ENCODE results near the gene STRBP.

STRBP gene

DNA sequence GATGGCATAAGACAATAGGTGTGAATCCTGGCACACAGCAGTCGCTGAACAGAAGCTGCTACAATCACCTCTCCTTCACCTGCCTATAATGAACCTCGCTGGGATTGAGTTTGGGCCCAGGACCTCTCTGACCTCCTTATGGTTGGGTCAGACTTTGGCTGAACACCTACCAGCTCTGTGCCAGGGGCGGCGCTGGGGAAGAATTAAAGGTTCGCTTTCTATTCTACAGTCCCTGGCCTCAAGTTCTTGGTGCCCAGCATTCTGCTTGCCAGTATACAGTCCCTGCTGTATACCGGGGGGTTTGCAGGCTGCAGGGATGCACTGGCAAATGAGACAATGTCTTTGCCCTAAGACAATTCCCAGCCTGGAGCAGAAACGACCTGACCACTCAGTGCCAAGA, 895 bp upstream of the STRBP start:
- FAIRE-seq (no peak), DNase-seq (ENCODE audit: insufficient read length, low spot score) (no peak)
- TF ChIP-seq, protein P1, sequence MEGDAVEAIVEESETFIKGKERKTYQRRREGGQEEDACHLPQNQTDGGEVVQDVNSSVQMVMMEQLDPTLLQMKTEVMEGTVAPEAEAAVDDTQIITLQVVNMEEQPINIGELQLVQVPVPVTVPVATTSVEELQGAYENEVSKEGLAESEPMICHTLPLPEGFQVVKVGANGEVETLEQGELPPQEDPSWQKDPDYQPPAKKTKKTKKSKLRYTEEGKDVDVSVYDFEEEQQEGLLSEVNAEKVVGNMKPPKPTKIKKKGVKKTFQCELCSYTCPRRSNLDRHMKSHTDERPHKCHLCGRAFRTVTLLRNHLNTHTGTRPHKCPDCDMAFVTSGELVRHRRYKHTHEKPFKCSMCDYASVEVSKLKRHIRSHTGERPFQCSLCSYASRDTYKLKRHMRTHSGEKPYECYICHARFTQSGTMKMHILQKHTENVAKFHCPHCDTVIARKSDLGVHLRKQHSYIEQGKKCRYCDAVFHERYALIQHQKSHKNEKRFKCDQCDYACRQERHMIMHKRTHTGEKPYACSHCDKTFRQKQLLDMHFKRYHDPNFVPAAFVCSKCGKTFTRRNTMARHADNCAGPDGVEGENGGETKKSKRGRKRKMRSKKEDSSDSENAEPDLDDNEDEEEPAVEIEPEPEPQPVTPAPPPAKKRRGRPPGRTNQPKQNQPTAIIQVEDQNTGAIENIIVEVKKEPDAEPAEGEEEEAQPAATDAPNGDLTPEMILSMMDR (IDR thresholded peaks at IDR 0.05; ENCODE audit: insufficient read depth, missing control alignments), result no peak

DNA sequence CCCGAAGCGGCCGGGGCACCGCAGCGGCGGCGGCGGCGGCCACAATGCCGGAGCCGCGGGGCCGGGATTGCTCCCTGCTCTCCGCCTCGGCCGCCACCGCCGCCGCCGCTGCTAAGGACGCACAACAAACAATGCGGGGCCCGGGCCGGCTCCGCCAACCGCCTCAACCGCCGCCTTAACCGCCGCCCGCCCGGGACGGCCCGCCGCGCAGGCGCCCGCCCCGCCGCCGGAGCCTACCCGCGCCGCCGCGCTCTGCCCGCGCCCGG, 254 bp downstream of the STRBP start:
- TF ChIP-seq, protein P1 (IDR thresholded peaks at IDR 0.05; ENCODE audit: insufficient read depth, missing control alignments), result no peak
- FAIRE-seq, result no peak
- DNase-seq (ENCODE audit: insufficient read length, low spot score), result no peak

DNA sequence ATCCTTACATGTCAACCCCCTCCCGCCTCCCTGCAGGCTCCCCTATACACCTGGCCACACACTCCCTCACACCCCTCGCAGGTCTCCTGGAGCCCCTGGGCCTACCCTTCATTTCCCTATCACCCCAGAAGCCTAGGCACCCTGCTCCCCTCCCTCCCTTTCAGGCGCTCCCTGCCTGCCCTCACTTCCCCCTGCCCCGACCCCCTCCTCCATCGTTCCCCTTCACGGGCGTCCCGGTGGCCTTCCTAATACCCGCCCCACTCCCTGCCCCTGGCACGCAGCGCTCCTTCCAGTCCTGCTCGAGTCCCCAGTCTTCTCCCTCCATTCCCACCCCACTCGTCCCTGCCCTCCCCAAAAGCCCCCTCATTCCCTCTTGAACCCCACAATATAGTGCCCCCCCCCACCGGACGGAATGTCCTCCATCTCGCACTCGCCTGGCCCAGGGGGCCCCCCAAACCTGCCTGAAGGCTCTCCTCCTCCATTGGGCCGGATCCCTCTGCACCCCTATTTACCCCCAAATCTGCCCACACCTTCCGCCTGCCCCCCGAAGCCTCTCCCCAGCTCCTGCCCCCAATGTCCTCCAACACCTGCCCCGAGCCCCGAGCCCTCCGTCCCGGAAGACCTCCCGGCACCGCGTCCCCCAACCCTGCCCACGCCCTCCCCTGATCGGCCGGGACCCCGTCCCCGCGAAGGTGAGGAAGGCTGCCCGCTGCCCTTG, 746 bp downstream of the STRBP start:
- DNase-seq (ENCODE audit: insufficient read length, low spot score) (no peak), FAIRE-seq (no peak)
- TF ChIP-seq, protein P1 (IDR thresholded peaks at IDR 0.05; ENCODE audit: insufficient read depth, missing control alignments), result no peak

DNA sequence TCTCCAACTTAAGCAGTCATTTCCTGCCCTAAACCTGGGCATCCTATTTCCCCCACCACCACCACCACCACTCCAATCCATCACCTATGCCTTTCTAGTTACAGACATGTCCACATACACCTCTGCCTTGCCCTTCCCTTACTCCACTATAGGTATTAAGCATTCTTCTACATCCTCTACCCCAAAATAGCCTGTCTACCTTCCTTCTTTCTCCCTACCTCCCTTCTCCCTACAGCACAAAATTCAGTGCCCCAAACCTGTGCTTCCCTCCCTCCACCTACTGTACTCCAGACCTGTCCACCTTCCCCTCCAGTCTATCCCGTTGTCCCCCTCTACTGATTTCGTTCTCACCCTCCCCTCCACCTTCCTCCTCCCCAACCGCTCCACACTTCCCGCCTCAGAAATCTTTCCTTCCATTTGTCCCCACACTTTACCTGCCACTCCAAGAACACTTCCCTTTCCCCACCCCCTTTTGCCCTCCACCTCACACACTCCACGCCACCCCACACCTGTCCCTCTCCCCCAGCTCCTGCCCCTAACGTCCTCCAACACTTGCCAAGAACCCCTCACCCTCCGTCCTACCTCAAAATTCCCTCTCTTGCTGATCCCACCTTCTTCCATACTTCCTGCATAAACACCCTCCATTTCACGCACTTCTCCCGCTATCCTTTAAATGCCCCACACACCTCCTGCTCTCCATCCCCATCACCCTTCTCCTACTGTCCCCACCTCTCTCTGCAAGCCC, 1.6 kb downstream of the STRBP start:
- TF ChIP-seq, protein P1 (IDR thresholded peaks at IDR 0.05; ENCODE audit: insufficient read depth, missing control alignments), result no peak
- no peak for FAIRE-seq
- no peak for DNase-seq (ENCODE audit: insufficient read length, low spot score)

DNA sequence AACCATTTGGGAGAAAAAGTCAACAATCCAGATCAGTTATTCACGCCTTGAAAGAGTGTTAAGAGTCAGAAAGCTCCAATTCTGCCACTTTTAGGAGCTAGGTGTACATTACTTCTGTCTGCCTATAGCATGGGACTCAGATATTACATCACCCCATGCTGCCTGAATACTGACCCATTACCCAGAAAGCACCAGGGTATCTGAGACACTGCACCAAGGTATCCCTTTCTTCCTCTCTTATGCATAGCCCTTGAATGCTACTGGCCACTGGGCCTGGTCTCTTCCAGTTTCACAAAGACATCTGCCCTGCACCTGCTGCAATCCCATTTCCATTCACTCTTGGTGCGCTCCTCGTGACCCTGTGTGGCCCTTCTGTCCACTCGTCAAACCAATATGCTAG, 2.6 kb downstream of the STRBP start:
- TF ChIP-seq, protein P1 (IDR thresholded peaks at IDR 0.05; ENCODE audit: insufficient read depth, missing control alignments), result no peak
- FAIRE-seq (no peak), DNase-seq (ENCODE audit: insufficient read length, low spot score) (no peak)

DNA sequence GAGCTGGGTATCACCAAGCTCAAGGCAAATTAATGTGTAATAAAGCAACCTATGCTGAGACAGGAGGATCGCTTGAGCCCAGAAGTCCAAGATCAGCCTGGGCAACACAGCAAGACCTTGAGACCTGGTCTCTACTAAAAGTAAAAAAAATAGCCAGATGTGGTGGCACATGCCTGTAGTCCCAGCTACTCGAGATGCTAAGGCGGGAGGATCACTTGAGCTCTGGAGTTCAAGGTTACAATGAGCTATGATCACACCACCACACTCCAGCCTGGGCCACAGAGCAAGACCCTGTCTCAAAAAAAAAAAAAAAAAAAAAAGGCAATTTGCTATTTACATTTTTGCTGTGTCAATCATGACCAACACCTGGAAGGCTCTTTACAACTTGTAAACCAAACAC, 5.2 kb downstream of the STRBP start:
- DNase-seq (ENCODE audit: insufficient read length, low spot score), result no peak
- TF ChIP-seq, protein P1 (IDR thresholded peaks at IDR 0.05; ENCODE audit: insufficient read depth, missing control alignments), result no peak
- FAIRE-seq, result no peak

DNA sequence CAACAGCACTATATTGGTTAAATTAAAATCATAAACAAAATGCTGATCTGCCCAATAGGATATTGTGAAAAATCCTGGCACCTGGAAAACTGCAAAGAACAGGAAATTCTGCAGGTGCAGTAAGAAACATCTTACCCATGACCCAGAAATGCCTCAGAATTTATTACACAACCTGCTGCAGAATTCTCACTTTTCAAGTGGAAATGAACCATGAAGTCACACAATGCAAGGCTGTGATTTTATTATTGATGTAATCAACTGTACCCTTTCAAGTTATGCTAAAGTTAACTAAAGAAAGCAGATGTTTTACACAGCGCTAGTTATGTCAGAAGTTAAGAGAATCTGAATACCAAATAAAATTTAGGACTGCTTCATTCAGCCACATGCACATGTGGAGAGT, 6.0 kb downstream of the STRBP start:
- no peak for DNase-seq (ENCODE audit: insufficient read length, low spot score)
- FAIRE-seq, result no peak
- TF ChIP-seq, protein P1 (IDR thresholded peaks at IDR 0.05; ENCODE audit: insufficient read depth, missing control alignments), result no peak
